Uterus (tissue), 2 donors: ENCODE results near the gene UPF1.

Experiments used
- CTCF ChIP-seq, 4 experiments: fragments of 200-600 bp in 2 of 4; fragments of 450-650 bp in 2 of 4; sonication (generic) in 2 of 4; IDR thresholded peaks; one replicate each; pipeline ENCODE4 v1.5.1; 2016 to 2019; ENCODE audit warnings: antibody characterized with exemption in 4 of 4, mild to moderate bottlenecking in 2 of 4, moderate library complexity in 1 of 4
- POLR2A ChIP-seq, 2 donors: fragments of 450-650 bp; IDR thresholded peaks; one replicate each; pipeline ENCODE4 v1.6.1; 2016; ENCODE audit warnings: antibody characterized with exemption in 2 of 2, mild to moderate bottlenecking in 1 of 2, moderate library complexity in 1 of 2

GRCh38 chr19:18828786-18829185, 3.0 kb upstream of the UPF1 start:
- TF ChIP-seq CTCF (IDR thresholded peaks at IDR 0.05) (no peak), POLR2A (IDR thresholded peaks at IDR 0.05) (no peak)
